H1 (cell line): ENCODE results near the gene DNAJC16. TPM values are rescaled to one million over a fixed set of nuclear protein-coding genes. Genes with fewer than 3 reads are reported as not detected.
A peak's percentile ranks its signal among the peaks of the same experiment; 100 is the strongest.

Experiments used
- CTCF ChIA-PET: fragments of 300-600 bp; sonication (Branson Sonifier 250); formaldehyde crosslinking; loops from one replicate; lab custom pipeline; 2021; ENCODE audit not compliant: partially characterized antibody; lab: Charles Lee
- POLR2A ChIA-PET: fragments of 300-600 bp; sonication (Branson Sonifier 250); formaldehyde crosslinking; loops from one replicate; lab custom pipeline; 2021; ENCODE audit warnings: inconsistent platforms; ENCODE audit not compliant: partially characterized antibody; lab: Charles Lee
- DNase-seq, 2 experiments: peaks; one replicate each; pipeline versions ENCODE4 v3.0.0 to v3.0.0-alpha.2; 2010 to 2022; ENCODE audit warnings: low spot score in 2 of 2, low read depth in 1 of 2, mixed read lengths in 1 of 2
- FAIRE-seq: peaks from 2 replicates; lab custom pipeline; 2011; peaks lifted over from hg19 to GRCh38; lab: Jason Lieb, UNC
- H2AFZ ChIP-seq: 2 replicates; pipeline ENCODE4 v1.8.1; 2012; ENCODE audit warnings: low read length, inconsistent platforms
- H2AK5ac ChIP-seq: 2 replicates; pipeline ENCODE4 v1.6.1; 2013; ENCODE audit warnings: low read depth, low read length
- H2BK120ac ChIP-seq: replicated peaks from 2 replicates; pipeline ENCODE3; 2013; ENCODE audit warnings: low read depth, low read length, inconsistent platforms
- H2BK12ac ChIP-seq: 2 replicates; pipeline ENCODE4 v1.6.1; 2013; ENCODE audit warnings: low read depth, low read length
- H2BK15ac ChIP-seq: 2 replicates; pipeline ENCODE4 v1.6.1; 2013; ENCODE audit warnings: low read length
- H2BK20ac ChIP-seq: 2 replicates; pipeline ENCODE4 v1.6.1; 2013; ENCODE audit warnings: low read length
- H2BK5ac ChIP-seq: 2 replicates; pipeline ENCODE4 v1.6.1; 2013; ENCODE audit warnings: low read depth, low read length
- H3K14ac ChIP-seq: 2 replicates; pipeline ENCODE4 v1.6.1; 2013; ENCODE audit warnings: inconsistent platforms; ENCODE audit not compliant: insufficient read length
- H3K18ac ChIP-seq: 2 replicates; pipeline ENCODE4 v1.6.1; 2013; ENCODE audit warnings: low read length; ENCODE audit errors: extremely low read depth
- H3K23ac ChIP-seq: 2 replicates; pipeline ENCODE4 v1.6.1; 2013; ENCODE audit warnings: inconsistent platforms; ENCODE audit not compliant: insufficient read length
- H3K23me2 ChIP-seq: 2 replicates; pipeline ENCODE4 v1.6.1; 2013; ENCODE audit warnings: low read depth, low read length
- H3K27ac ChIP-seq: 2 replicates; pipeline ENCODE4 v1.6.1; 2011; ENCODE audit warnings: low read depth, low read length, inconsistent platforms
- H3K27me3 ChIP-seq, 4 experiments: replicated peaks in 1 of 4; 1 replicate in 1 of 4; 2 replicates in 3 of 4; pipeline versions ENCODE4 v1.6.1 to v1.8.1; 2011 to 2013; ENCODE audit warnings: low read length in 3 of 4, mild to moderate bottlenecking in 3 of 4, inconsistent platforms in 2 of 4, mixed read lengths in 2 of 4, moderate library complexity in 1 of 4; ENCODE audit not compliant: control insufficient read depth in 3 of 4, insufficient read depth in 3 of 4; ENCODE audit errors: extremely low read depth in 1 of 4
- H3K36me3 ChIP-seq, 4 experiments: 2 replicates each; pipeline versions ENCODE4 v1.6.1 to v1.8.1; 2011 to 2013; ENCODE audit warnings: mild to moderate bottlenecking in 4 of 4, low read length in 3 of 4, moderate library complexity in 2 of 4, control low read depth in 1 of 4, inconsistent platforms in 1 of 4; ENCODE audit not compliant: insufficient read depth in 4 of 4, control insufficient read depth in 2 of 4
- H3K4ac ChIP-seq: replicated peaks from 2 replicates; pipeline ENCODE3; 2013; ENCODE audit warnings: low read length, low read depth, mixed read lengths, inconsistent platforms; ENCODE audit not compliant: insufficient read length
- H3K4me1 ChIP-seq, 4 experiments: replicated peaks in 1 of 4; 1 replicate in 1 of 4; 2 replicates in 3 of 4; pipeline versions ENCODE4 v1.6.1 to v1.8.1; 2011 to 2013; ENCODE audit warnings: low read length in 3 of 4, inconsistent platforms in 2 of 4, mixed read lengths in 1 of 4; ENCODE audit not compliant: insufficient read depth in 4 of 4, control insufficient read depth in 3 of 4
- H3K4me2 ChIP-seq, 2 experiments: 2 replicates each; pipeline versions ENCODE4 v1.6.1 to v1.8.1; 2011 to 2013; ENCODE audit warnings: low read depth in 2 of 2, low read length in 2 of 2, control low read depth in 1 of 2, inconsistent platforms in 1 of 2, mild to moderate bottlenecking in 1 of 2; ENCODE audit not compliant: insufficient read depth in 1 of 2
- H3K4me3 ChIP-seq, 4 experiments: fragments of 200-600, 300-600 bp in 1 of 4; sonication (generic), shearing (Covaris generic), sonication (Bioruptor Twin) in 1 of 4; 2 replicates each; pipeline versions ENCODE4 v1.5.1 to v1.8.1; 2011 to 2016; ENCODE audit warnings: low read length in 4 of 4, low read depth in 3 of 4, control low read depth in 2 of 4, inconsistent platforms in 2 of 4, mild to moderate bottlenecking in 2 of 4, mixed read lengths in 1 of 4, moderate library complexity in 1 of 4; ENCODE audit not compliant: insufficient read depth in 2 of 4; ENCODE audit errors: extremely low read depth in 1 of 4
- H3K56ac ChIP-seq: replicated peaks from 2 replicates; pipeline ENCODE3; 2013; ENCODE audit warnings: low read depth, mild to moderate bottlenecking, mixed read lengths, low read length, inconsistent platforms; ENCODE audit not compliant: insufficient read length
- H3K79me1 ChIP-seq: 2 replicates; pipeline ENCODE4 v1.6.1; 2013; ENCODE audit warnings: low read depth, low read length, control low read depth
- H3K79me2 ChIP-seq, 2 experiments: 2 replicates each; pipeline versions ENCODE4 v1.6.1 to v1.8.1; 2012 to 2013; ENCODE audit warnings: low read length in 2 of 2, mild to moderate bottlenecking in 2 of 2, inconsistent platforms in 1 of 2; ENCODE audit not compliant: insufficient read depth in 2 of 2, control insufficient read depth in 1 of 2
- H3K9ac ChIP-seq, 4 experiments: replicated peaks in 1 of 4; 1 replicate in 1 of 4; 2 replicates in 3 of 4; pipeline versions ENCODE4 v1.6.1 to v1.8.1; 2011 to 2013; ENCODE audit warnings: low read depth in 3 of 4, low read length in 3 of 4, control low read depth in 2 of 4, mild to moderate bottlenecking in 2 of 4, moderate library complexity in 2 of 4, inconsistent platforms in 1 of 4; ENCODE audit errors: extremely low read depth in 1 of 4
- H3K9me3 ChIP-seq, 2 experiments: 2 replicates each; pipeline versions ENCODE4 v1.6.1 to v1.8.1; 2012 to 2013; ENCODE audit warnings: mild to moderate bottlenecking in 2 of 2, moderate library complexity in 2 of 2, control low read depth in 1 of 2, inconsistent platforms in 1 of 2, low read depth in 1 of 2, low read length in 1 of 2, mixed read lengths in 1 of 2; ENCODE audit not compliant: insufficient read depth in 2 of 2
- H4K20me1 ChIP-seq, 2 experiments: replicated peaks in 1 of 2; 2 replicates each; pipeline versions ENCODE3 to v1.8.1; 2011 to 2013; ENCODE audit warnings: inconsistent platforms in 2 of 2, low read length in 2 of 2, mild to moderate bottlenecking in 1 of 2; ENCODE audit not compliant: insufficient read depth in 2 of 2, control insufficient read depth in 1 of 2
- H4K5ac ChIP-seq: 2 replicates; pipeline ENCODE4 v1.6.1; 2013; ENCODE audit warnings: low read length, low read depth, mixed read lengths, inconsistent platforms; ENCODE audit not compliant: insufficient read length
- H4K8ac ChIP-seq: 2 replicates; pipeline ENCODE4 v1.8.0; 2013; ENCODE audit warnings: mild to moderate bottlenecking, moderate library complexity, low read length, inconsistent platforms; ENCODE audit not compliant: insufficient read depth; ENCODE audit errors: extremely low read depth
- H4K91ac ChIP-seq: replicated peaks from 2 replicates; pipeline ENCODE3; 2013; ENCODE audit warnings: low read length, mixed read lengths, inconsistent platforms; ENCODE audit not compliant: insufficient read length
- ATF3 ChIP-seq: IDR thresholded peaks from 2 replicates; pipeline ENCODE4 v1.6.1; 2011; ENCODE audit warnings: low read depth, mild to moderate bottlenecking, low read length; ENCODE audit not compliant: insufficient read depth
- CBX5 ChIP-seq: fragments of 300-800, 300-1000 bp; sonication (generic); IDR thresholded peaks from 2 replicates; pipeline ENCODE4 v1.7.1; 2016; ENCODE audit warnings: antibody characterized with exemption, low read length, low read depth
- E2F6 ChIP-seq: IDR thresholded peaks from 2 replicates; pipeline ENCODE4 v1.6.1; 2012; ENCODE audit warnings: inconsistent platforms
- GABPA ChIP-seq: IDR thresholded peaks from 2 replicates; pipeline ENCODE4 v1.6.1; 2011; ENCODE audit warnings: mild to moderate bottlenecking, low read length, moderate library complexity, borderline replicate concordance; ENCODE audit not compliant: insufficient read depth
- KDM1A ChIP-seq: fragments of 200-600, 300-600 bp; sonication (generic); IDR thresholded peaks from 2 replicates; pipeline ENCODE4 v1.7.1; 2016; ENCODE audit warnings: mild to moderate bottlenecking, low read length, borderline replicate concordance
- MAX ChIP-seq: IDR thresholded peaks from 2 replicates; pipeline ENCODE4 v1.6.1; 2012; ENCODE audit warnings: inconsistent platforms
- TAF1 ChIP-seq: IDR thresholded peaks from 2 replicates; pipeline ENCODE4 v1.6.1; 2011; ENCODE audit warnings: mild to moderate bottlenecking, low read depth, low read length
- TAF7 ChIP-seq: optimal IDR thresholded peaks from 2 replicates; pipeline ENCODE3; 2011; ENCODE audit warnings: low read depth, mild to moderate bottlenecking, inconsistent platforms, low read length, moderate library complexity, borderline replicate concordance
- WGBS, 2 experiments: shearing (Covaris generic) in 1 of 2; methylation state at CpG; one replicate each; pipeline versions ENCODE4 v1.1.6 to v1.1.7; 2013 to 2015; ENCODE audit warnings: low lambda C conversion rate in 2 of 2, mixed read lengths in 2 of 2, inconsistent platforms in 1 of 2, low coverage in 1 of 2, missing lambda C conversion rate in 1 of 2; ENCODE audit not compliant: insufficient replicate concordance in 2 of 2, insufficient coverage in 1 of 2, insufficient read length in 1 of 2; ENCODE audit errors: extremely low coverage in 1 of 2, missing lambda C conversion rate in 1 of 2; 5-methylcytosine and 5-hydroxymethylcytosine counted together
- polyA plus RNA-seq, 7 experiments: library from polyadenylated mRNA; depleted of rRNA in 3 of 7; stranded (reverse) in 5 of 7; unstranded in 2 of 7; fragments of >200 nt in 5 of 7; fragments of 200-250 nt in 2 of 7; gene quantifications; 1 replicate in 5 of 7; 2 replicates in 1 of 7; 4 replicates in 1 of 7; pipeline versions ENCODE4 v1.2.1 to v1.2.3, GENCODE V29; 2011 to 2013; ENCODE audit warnings: missing spikeins in 2 of 7, mixed read lengths in 2 of 7
- total RNA-seq: library from RNA; stranded (reverse); fragmentation: NEBNext Ultra II Directional; extraction: Animal tissue kit (Norgen Biotek cat#: 25700); gene quantifications from 2 replicates; pipeline ENCODE4 v1.2.1, GENCODE V29; 2021

DNAJC16 gene
- total and polyA plus RNA-seq, 2 of the 8 experiments (the other 6 are each of a cell fraction or from before 2014, with no cell fraction given) = 7.9 to 23.3 TPM

GRCh38 chr1:15584489-15585363 lies 58.1 kb downstream of the DNAJC16 start, which contains the start of gene AGMAT:
Gene AGMAT, minus strand, starts transcription at chr1:15585051. Its CDS starts 84 bp downstream, at chr1:15584967.
- no peak within 1 kb of the TSS; the same call in 1 of the 2 replicates for H2BK15ac ChIP-seq
- H2BK12ac ChIP-seq = no peak within 1 kb of the TSS
- peaks cover 0 to 2% of the 10 kb centered on the region in 2 experiments for H4K20me1 ChIP-seq
- H3K18ac ChIP-seq = peak within 1 kb of the TSS; percentile 71; the same call in 1 of the 2 replicates
- peak within 1 kb of the TSS; percentile 98 for H4K8ac ChIP-seq
- H3K4ac ChIP-seq = peak within 1 kb of the TSS; percentile 69
- peaks cover 2% of the 10 kb centered on the region; the same call in 1 of the 2 replicates for H3K23me2 ChIP-seq
- peak within 1 kb of the TSS; percentile 19; the same call in 1 of the 2 replicates for H2AFZ ChIP-seq
- H3K36me3 ChIP-seq = no peaks in the 10 kb centered on the region
- peak within 1 kb of the TSS; percentile 0 for H4K5ac ChIP-seq
- FAIRE-seq (no peak), DNase-seq (peak; percentile 76 to 89)
- peak within 1 kb of the TSS; percentile 32 to 67 (median 52) for H3K4me3 ChIP-seq
- no peak within 1 kb of the TSS for H2BK20ac ChIP-seq
- no peak within 1 kb of the TSS for H2AK5ac ChIP-seq
- H3K27ac ChIP-seq = peak within 1 kb of the TSS; percentile 20; the same call in 1 of the 2 replicates
- H4K91ac ChIP-seq = peak within 1 kb of the TSS; percentile 65
- no peaks in the 10 kb centered on the region for H3K4me1 ChIP-seq
- ChIA-PET CTCF (interaction anchor here (0.6 to 4.1 kb wide), 2 partner anchors 10 to 268 kb away, joined by 3 to 19 read pairs; no protein-coding TSS in a partner anchor), POLR2A (interaction anchor here (0.6 to 2.1 kb wide), 13 partner anchors 8 to 321 kb away, joined by 3 to 12 read pairs (median 4); no protein-coding TSS in a partner anchor)
- H3K56ac ChIP-seq = peak within 1 kb of the TSS; percentile 30
- H3K9me3 ChIP-seq = no peaks in the 10 kb centered on the region
- peak within 1 kb of the TSS; percentile 17 to 71 for H3K4me2 ChIP-seq
- H3K23ac ChIP-seq = no peak within 1 kb of the TSS
- no peaks in the 10 kb centered on the region for H3K27me3 ChIP-seq
- H3K79me2 ChIP-seq = no peaks in the 10 kb centered on the region
- peak within 1 kb of the TSS in 3 of 4 experiments; percentile 69 to 76 (median 71); a peak in 5 of 7 replicates for H3K9ac ChIP-seq
- peak within 1 kb of the TSS; percentile 43 for H2BK120ac ChIP-seq
- H3K79me1 ChIP-seq = no peaks in the 10 kb centered on the region
- H2BK5ac ChIP-seq = 0 out of 2 replicates have a peak within 1 kb of the TSS, but pooled peaks have one; percentile 35
- WGBS, 2 experiments = 6% methylated on average over 61 of the region's 68 CpGs; no CpG with 5 or more reads in 1 of the 2 experiments
- H3K14ac ChIP-seq = no peak within 1 kb of the TSS
- TF ChIP-seq E2F6 (peak; percentile 58), TAF7 (peak; percentile 40), ATF3 (no peak), TAF1 (peak; percentile 68; the same call in 1 of the 2 replicates), MAX (peak; percentile 84), GABPA (peak; percentile 14; the same call in 1 of the 2 replicates), KDM1A (no peak), CBX5 (no peak)
